GM23338 (cell line): Measurements from ENCODE around the gene TBC1D16. TPM values are rescaled to one million over a fixed set of nuclear protein-coding genes. Genes with fewer than 3 reads are reported as not detected.

Experiments
- ATAC-seq: fragments of 200-7000 bp; cut with Tn5 transposase; 3 replicates; pipeline ENCODE4 v1.9.1; 2020
- DNase-seq: peaks from one replicate; pipeline ENCODE4 v3.0.0-alpha.2; 2015; ENCODE audit warnings: low spot score
- H2AFZ ChIP-seq: fragments of 200-600 bp; sonication (generic); 2 replicates; pipeline ENCODE4 v1.8.0; 2016; ENCODE audit warnings: antibody characterized with exemption, mild to moderate bottlenecking, moderate library complexity
- H3F3A ChIP-seq: fragments of 200-600 bp; sonication (generic); replicated peaks from 2 replicates; pipeline ENCODE4 v1.8.0; 2017; ENCODE audit warnings: antibody characterized with exemption, mixed run types, low read depth
- H3K27ac ChIP-seq: fragments of 200-600 bp; sonication (generic); 2 replicates; pipeline ENCODE4 v1.6.1; 2016; ENCODE audit warnings: low read depth
- H3K27me3 ChIP-seq: fragments of 200-600 bp; sonication (generic); 2 replicates; pipeline ENCODE4 v1.8.0; 2016; ENCODE audit warnings: mild to moderate bottlenecking, mixed run types, moderate library complexity; ENCODE audit not compliant: insufficient read depth
- H3K36me3 ChIP-seq: fragments of 200-600 bp; sonication (generic); 2 replicates; pipeline ENCODE4 v1.8.0; 2016; ENCODE audit warnings: mild to moderate bottlenecking; ENCODE audit not compliant: insufficient read depth
- H3K4me1 ChIP-seq: fragments of 200-600 bp; sonication (generic); 2 replicates; pipeline ENCODE4 v1.8.0; 2016; ENCODE audit warnings: mild to moderate bottlenecking, moderate library complexity; ENCODE audit not compliant: insufficient read depth
- H3K4me2 ChIP-seq: fragments of 200-600 bp; sonication (generic); 2 replicates; pipeline ENCODE4 v1.7.1; 2017; ENCODE audit warnings: mixed run types
- H3K4me3 ChIP-seq: fragments of 200-600 bp; sonication (generic); 2 replicates; pipeline ENCODE4 v1.6.1; 2016; ENCODE audit warnings: mixed run types
- H3K79me2 ChIP-seq: fragments of 200-600 bp; sonication (generic); replicated peaks from 2 replicates; pipeline ENCODE4 v1.8.0; 2017; ENCODE audit warnings: mild to moderate bottlenecking; ENCODE audit not compliant: insufficient read depth
- H3K9me2 ChIP-seq: fragments of 200-600 bp; sonication (generic); 2 replicates; pipeline ENCODE4 v1.8.0; 2017; ENCODE audit not compliant: insufficient read depth
- H4K20me1 ChIP-seq: fragments of 200-600 bp; sonication (generic); replicated peaks from 2 replicates; pipeline ENCODE4 v1.8.0; 2017; ENCODE audit warnings: mild to moderate bottlenecking; ENCODE audit not compliant: insufficient read depth
- H3K27ac Mint-ChIP-seq: 2 replicates; pipeline ENCODE4 v1.8.0; 2020; ENCODE audit warnings: inconsistent platforms, mild to moderate bottlenecking, moderate library complexity, mixed read lengths
- H3K27me3 Mint-ChIP-seq: 3 replicates; pipeline ENCODE4 v1.8.0; 2022; ENCODE audit warnings: low read depth, mild to moderate bottlenecking, moderate library complexity, mixed read lengths, inconsistent platforms; ENCODE audit not compliant: insufficient read depth, poor library complexity
- H3K36me3 Mint-ChIP-seq: 3 replicates; pipeline ENCODE4 v1.8.0; 2021; ENCODE audit warnings: low read depth, mild to moderate bottlenecking, inconsistent platforms, moderate library complexity, mixed read lengths
- H3K4me1 Mint-ChIP-seq: 3 replicates; pipeline ENCODE4 v1.8.0; 2020; ENCODE audit warnings: mild to moderate bottlenecking, inconsistent platforms, mixed read lengths
- H3K4me3 Mint-ChIP-seq: 3 replicates; pipeline ENCODE4 v1.8.0; 2021; ENCODE audit warnings: moderate library complexity, mild to moderate bottlenecking, inconsistent platforms, mixed read lengths
- H3K9me3 Mint-ChIP-seq: 3 replicates; pipeline ENCODE4 v1.8.0; 2020; ENCODE audit warnings: moderate library complexity, mild to moderate bottlenecking, inconsistent platforms, mixed read lengths
- CREB1 ChIP-seq: fragments of 250-450 bp; sonication (Bioruptor Pico); IDR thresholded peaks from 2 replicates; pipeline ENCODE4 v1.5.0; 2020; ENCODE audit warnings: low read depth, mild to moderate bottlenecking, moderate library complexity
- EZH2 ChIP-seq: fragments of 200-600 bp; sonication (generic); IDR thresholded peaks from one replicate; pipeline ENCODE4 v1.8.0; 2017; ENCODE audit warnings: antibody characterized with exemption, mild to moderate bottlenecking, low read depth; ENCODE audit not compliant: unreplicated experiment
- JUNB ChIP-seq: IDR thresholded peaks from one replicate; pipeline ENCODE4 v1.6.1; 2016; ENCODE audit warnings: antibody characterized with exemption; ENCODE audit not compliant: unreplicated experiment
- POLR2AphosphoS5 ChIP-seq: IDR thresholded peaks from 2 replicates; pipeline ENCODE4 v1.6.1; 2016; ENCODE audit warnings: antibody characterized with exemption, low read depth
- REST ChIP-seq: IDR thresholded peaks from one replicate; pipeline ENCODE4 v1.6.1; 2018; ENCODE audit warnings: antibody characterized with exemption; ENCODE audit not compliant: unreplicated experiment
- STAT1 ChIP-seq: IDR thresholded peaks from one replicate; pipeline ENCODE4 v1.6.1; 2016; ENCODE audit warnings: antibody characterized with exemption; ENCODE audit not compliant: unreplicated experiment
- ZNF462 ChIP-seq: fragments of 250-450 bp; sonication (Bioruptor Pico); IDR thresholded peaks from 2 replicates; pipeline ENCODE4 v1.5.0; 2020; ENCODE audit warnings: mild to moderate bottlenecking, moderate library complexity
- polyA plus RNA-seq: library from polyadenylated mRNA; unstranded; fragments of >200 nt; fragmentation: Nextera tagmentation; extraction: Ambion mirVana; gene quantifications from 2 replicates; pipeline ENCODE4 v1.2.1, GENCODE V29; 2016
- total RNA-seq: library from RNA; depleted of rRNA; stranded (reverse); fragments of >200 nt; shearing (Covaris generic); gene quantifications from 2 replicates; pipeline ENCODE4 v1.2.3, GENCODE V29; 2014

Gene TBC1D16
- total and polyA plus RNA-seq, 2 experiments from 2014 or later = 16.7 to 104 TPM

GRCh38 chr17:79966681-79967080 lies 69.0 kb downstream of the TBC1D16 start:
- Histone ChIP-seq H2AFZ (no peak overlapping the region), H3K79me2 (peaks cover 60% of the 10 kb centered on the region), H3K4me1 (peaks cover 9% of the 10 kb centered on the region; the same call in 1 of the 2 replicates), H3K4me3 (no peak overlapping the region), H3K36me3 (peaks cover 5% of the 10 kb centered on the region; the same call in 1 of the 2 replicates), H3K4me2 (no peak overlapping the region), H3K27ac (no peak overlapping the region), H3K9me2 (no peaks in the 10 kb centered on the region), H3F3A (peaks cover 7% of the 10 kb centered on the region; the same call in 1 of the 2 replicates), H3K27me3 (no peaks in the 10 kb centered on the region), H4K20me1 (no peaks in the 10 kb centered on the region; the same call in 1 of the 2 replicates)
- no peak overlapping the region for H3K4me3 Mint-ChIP-seq
- peaks cover 17% of the 10 kb centered on the region for H3K9me3 Mint-ChIP-seq
- DNase-seq = no peak
- H3K27me3 Mint-ChIP-seq = peaks cover 5% of the 10 kb centered on the region
- H3K27ac Mint-ChIP-seq = no peak overlapping the region
- TF ChIP-seq EZH2 (no peak), STAT1 (no peak), REST (no peak), POLR2AphosphoS5 (no peak)
- H3K4me1 Mint-ChIP-seq = peaks cover 23% of the 10 kb centered on the region
- H3K36me3 Mint-ChIP-seq = peaks cover 34% of the 10 kb centered on the region
- ATAC-seq = no peak

GRCh38 chr17:79965806-79966205 lies 69.9 kb downstream of the TBC1D16 start:
- Mint-ChIP-seq H3K9me3 (peaks cover 24% of the 10 kb centered on the region), H3K4me3 (no peak overlapping the region), H3K4me1 (peaks cover 23% of the 10 kb centered on the region), H3K27ac (no peak overlapping the region), H3K36me3 (peaks cover 39% of the 10 kb centered on the region), H3K27me3 (peaks cover 5% of the 10 kb centered on the region)
- H3F3A ChIP-seq = peaks cover 7% of the 10 kb centered on the region; the same call in 1 of the 2 replicates
- H3K27ac ChIP-seq = 0 out of 2 replicates have a peak overlapping the region, but pooled peaks have one; percentile 14
- H3K27me3 ChIP-seq = no peaks in the 10 kb centered on the region
- TF ChIP-seq REST (no peak), CREB1 (CRISPR knock-in tag) (no peak), JUNB (no peak), ZNF462 (no peak)
- H2AFZ ChIP-seq = no peak overlapping the region
- H3K4me1 ChIP-seq = peaks cover 9% of the 10 kb centered on the region; the same call in 1 of the 2 replicates
- H3K79me2 ChIP-seq = peaks cover 60% of the 10 kb centered on the region
- ATAC-seq (no peak), DNase-seq (no peak)
- H3K9me2 ChIP-seq = no peaks in the 10 kb centered on the region
- no peak overlapping the region for H3K4me3 ChIP-seq
- no peaks in the 10 kb centered on the region; the same call in 1 of the 2 replicates for H4K20me1 ChIP-seq
- no peak overlapping the region for H3K4me2 ChIP-seq
- H3K36me3 ChIP-seq = peaks cover 9% of the 10 kb centered on the region
